Body of pancreas (tissue), 4 donors: ENCODE measurements around the gene SLC38A11.

Experiments
- CTCF ChIP-seq, 7 experiments: fragments of 450-650 bp in 4 of 7; fragments of 200-600 bp in 3 of 7; sonication (generic) in 3 of 7; IDR thresholded peaks; one replicate each; pipeline ENCODE4 v1.5.1; 2016 to 2019; ENCODE audit warnings: antibody characterized with exemption in 7 of 7
- POLR2A ChIP-seq, 3 donors: fragments of 450-650 bp; IDR thresholded peaks; one replicate each; pipeline ENCODE4 v1.6.1; 2016; ENCODE audit warnings: antibody characterized with exemption in 3 of 3, mild to moderate bottlenecking in 2 of 3

- TF ChIP-seq CTCF (IDR thresholded peaks at IDR 0.05) (no peak), POLR2A (IDR thresholded peaks at IDR 0.05) (no peak)
Observed at GRCh38 chr2:164967781-164968228, 12.5 kb upstream of the SLC38A11 start.
